Stomach (tissue), 4 donors: Measurements from ENCODE around the gene STXBP5.

ENCODE experiments used
- CTCF ChIP-seq, 7 experiments: fragments of 450-650 bp in 4 of 7; fragments of 200-600 bp in 3 of 7; sonication (generic) in 3 of 7; IDR thresholded peaks; one replicate each; pipeline ENCODE4 v1.5.1; 2016 to 2019; ENCODE audit warnings: antibody characterized with exemption in 7 of 7, control low read depth in 2 of 7, mild to moderate bottlenecking in 1 of 7
- EP300 ChIP-seq: sonication (generic); formaldehyde crosslinking; IDR thresholded peaks from one replicate; pipeline ENCODE4 v1.6.1; 2017; ENCODE audit warnings: antibody characterized with exemption
- POLR2A ChIP-seq, 4 donors: fragments of 450-650 bp; IDR thresholded peaks; one replicate each; pipeline ENCODE4 v1.6.1; 2016; ENCODE audit warnings: antibody characterized with exemption in 4 of 4, control low read depth in 2 of 4, mild to moderate bottlenecking in 1 of 4, moderate library complexity in 1 of 4
- POLR2AphosphoS5 ChIP-seq, 3 donors: sonication (generic); formaldehyde crosslinking; IDR thresholded peaks; one replicate each; pipeline ENCODE4 v1.6.1; 2016; ENCODE audit warnings: antibody characterized with exemption in 3 of 3

DNA sequence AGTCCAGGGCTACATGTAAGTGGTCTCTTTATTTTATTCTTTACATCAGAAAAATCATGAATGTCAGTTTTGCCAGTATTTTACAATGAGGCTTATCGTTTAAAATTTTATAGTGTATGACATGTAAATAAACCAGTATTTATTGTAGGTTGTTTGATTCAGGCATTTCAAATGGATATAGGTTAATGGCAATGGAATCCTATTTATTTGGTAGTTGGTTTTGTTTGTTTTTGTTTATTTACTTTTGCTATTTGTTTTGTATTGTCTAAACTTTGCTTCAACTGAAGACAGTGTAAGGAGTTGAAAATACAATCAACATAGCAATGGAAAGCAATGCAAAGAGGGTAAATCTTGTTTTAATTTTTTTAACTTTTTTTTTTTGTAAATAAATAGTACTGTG lies 185.2 kb downstream of the STXBP5 start:
- no peak for TF ChIP-seq CTCF (IDR thresholded peaks at IDR 0.05)
- no peak for TF ChIP-seq POLR2A (IDR thresholded peaks at IDR 0.05)
- no peak for TF ChIP-seq EP300
- no peak for TF ChIP-seq POLR2AphosphoS5 (IDR thresholded peaks at IDR 0.05)
